ENCODE data around the gene KCNAB1. TPM values are rescaled to one million over a fixed set of nuclear protein-coding genes. Genes with fewer than 3 reads are reported as not detected.
"Not testable (repeated sequence)": the region's sequence is repeated elsewhere in the genome, so short reads cannot be mapped to it uniquely, and the experiment has no call there.

The KCNAB1 gene
- total RNA-seq, 1 donor from 2014 or later: 2.1 TPM

GRCh38 chr3:156230278-156230900, 110.0 kb downstream of the KCNAB1 start:
- Mint-ChIP-seq H3K9me3 (ENCODE audit: low read depth) (peaks cover 4% of the 10 kb centered on the region), H3K36me3 (ENCODE audit: insufficient read depth) (no peaks in the 10 kb centered on the region), H3K4me3 (ENCODE audit: low read depth) (no peak overlapping the region), H3K27ac (no peak overlapping the region), H3K27me3 (peaks cover 12% of the 10 kb centered on the region), H3K4me1 (ENCODE audit: low read depth) (peaks cover 36% of the 10 kb centered on the region)
- DNase-seq (ENCODE audit: low spot score, unreplicated experiment): no peak
- no peak for TF ChIP-seq CTCF (IDR thresholded peaks at IDR 0.05; ENCODE audit: unreplicated experiment)

- peaks cover 13% of the 10 kb centered on the region for H3K27me3 Mint-ChIP-seq
- not testable (repeated sequence) for DNase-seq (ENCODE audit: low spot score, unreplicated experiment); H3K27ac Mint-ChIP-seq; H3K36me3 Mint-ChIP-seq (ENCODE audit: insufficient read depth); H3K9me3 Mint-ChIP-seq (ENCODE audit: low read depth); H3K4me3 Mint-ChIP-seq (ENCODE audit: low read depth)
- H3K4me1 Mint-ChIP-seq (ENCODE audit: low read depth): peaks cover 33% of the 10 kb centered on the region
Observed at GRCh38 chr3:156231221-156231620, 110.8 kb downstream of the KCNAB1 start.

- Mint-ChIP-seq H3K27ac (no peak overlapping the region), H3K9me3 (ENCODE audit: low read depth) (no peaks in the 10 kb centered on the region), H3K4me3 (ENCODE audit: low read depth) (no peak overlapping the region), H3K4me1 (ENCODE audit: low read depth) (peaks cover 18% of the 10 kb centered on the region), H3K27me3 (peaks cover 13% of the 10 kb centered on the region), H3K36me3 (ENCODE audit: insufficient read depth) (no peaks in the 10 kb centered on the region)
- no peak for DNase-seq (ENCODE audit: low spot score, unreplicated experiment)
- TF ChIP-seq CTCF (IDR thresholded peaks at IDR 0.05; ENCODE audit: unreplicated experiment): no peak
Observed at GRCh38 chr3:156233876-156234275, 113.5 kb downstream of the KCNAB1 start.

GRCh38 chr3:156236556-156237260, 116.3 kb downstream of the KCNAB1 start:
- DNase-seq (ENCODE audit: low spot score, unreplicated experiment): no peak
- no peak for TF ChIP-seq CTCF (IDR thresholded peaks at IDR 0.05; ENCODE audit: unreplicated experiment)
- peaks cover 4% of the 10 kb centered on the region for H3K4me1 Mint-ChIP-seq (ENCODE audit: low read depth)
- peak overlapping the region; percentile 60 for H3K27ac Mint-ChIP-seq
- no peak overlapping the region for H3K4me3 Mint-ChIP-seq (ENCODE audit: low read depth)
- H3K27me3 Mint-ChIP-seq: peaks cover 13% of the 10 kb centered on the region
- no peaks in the 10 kb centered on the region for H3K36me3 Mint-ChIP-seq (ENCODE audit: insufficient read depth)
- no peaks in the 10 kb centered on the region for H3K9me3 Mint-ChIP-seq (ENCODE audit: low read depth)

- Mint-ChIP-seq H3K36me3 (ENCODE audit: insufficient read depth) (no peaks in the 10 kb centered on the region), H3K27ac (no peak overlapping the region), H3K4me3 (ENCODE audit: low read depth) (no peak overlapping the region), H3K27me3 (no peaks in the 10 kb centered on the region), H3K9me3 (ENCODE audit: low read depth) (no peaks in the 10 kb centered on the region), H3K4me1 (ENCODE audit: low read depth) (peaks cover 4% of the 10 kb centered on the region)
- no peak for TF ChIP-seq CTCF (IDR thresholded peaks at IDR 0.05; ENCODE audit: unreplicated experiment)
- no peak for DNase-seq (ENCODE audit: low spot score, unreplicated experiment)
Observed at GRCh38 chr3:156240642-156241041, 120.3 kb downstream of the KCNAB1 start.

Measured in progenitor cell of endocrine pancreas (in vitro differentiated cells).